Tongue (tissue), 2 donors: ENCODE results near the gene JAK1. TPM values are rescaled to one million over a fixed set of nuclear protein-coding genes. Genes with fewer than 3 reads are reported as not detected.
A peak's percentile ranks its signal among the peaks of the same experiment; 100 is the strongest.
"Not testable (repeated sequence)": the region's sequence is repeated elsewhere in the genome, so short reads cannot be mapped to it uniquely, and the experiment has no call there.

Experiments used
- DNase-seq: peaks from one replicate; pipeline ENCODE4 v3.0.0-alpha.2; 2015
- total RNA-seq: library from RNA; depleted of rRNA; stranded (reverse); fragments of >200 nt; gene quantifications from one replicate; pipeline ENCODE4 v1.2.3, GENCODE V29; 2014

JAK1 gene
- total RNA-seq, 1 donor from 2014 or later, result 85.6 TPM

GRCh38 chr1:64920941-64921589, 45.3 kb downstream of the JAK1 start:
- DNase-seq, result peak; percentile 54

GRCh38 chr1:64919120-64919519, 47.2 kb downstream of the JAK1 start:
- not testable (repeated sequence) for DNase-seq

GRCh38 chr1:64917907-64918306, 48.4 kb downstream of the JAK1 start:
- no peak for DNase-seq

GRCh38 chr1:64917328-64917861, 49.0 kb downstream of the JAK1 start:
- peak; percentile 72 for DNase-seq

DNA sequence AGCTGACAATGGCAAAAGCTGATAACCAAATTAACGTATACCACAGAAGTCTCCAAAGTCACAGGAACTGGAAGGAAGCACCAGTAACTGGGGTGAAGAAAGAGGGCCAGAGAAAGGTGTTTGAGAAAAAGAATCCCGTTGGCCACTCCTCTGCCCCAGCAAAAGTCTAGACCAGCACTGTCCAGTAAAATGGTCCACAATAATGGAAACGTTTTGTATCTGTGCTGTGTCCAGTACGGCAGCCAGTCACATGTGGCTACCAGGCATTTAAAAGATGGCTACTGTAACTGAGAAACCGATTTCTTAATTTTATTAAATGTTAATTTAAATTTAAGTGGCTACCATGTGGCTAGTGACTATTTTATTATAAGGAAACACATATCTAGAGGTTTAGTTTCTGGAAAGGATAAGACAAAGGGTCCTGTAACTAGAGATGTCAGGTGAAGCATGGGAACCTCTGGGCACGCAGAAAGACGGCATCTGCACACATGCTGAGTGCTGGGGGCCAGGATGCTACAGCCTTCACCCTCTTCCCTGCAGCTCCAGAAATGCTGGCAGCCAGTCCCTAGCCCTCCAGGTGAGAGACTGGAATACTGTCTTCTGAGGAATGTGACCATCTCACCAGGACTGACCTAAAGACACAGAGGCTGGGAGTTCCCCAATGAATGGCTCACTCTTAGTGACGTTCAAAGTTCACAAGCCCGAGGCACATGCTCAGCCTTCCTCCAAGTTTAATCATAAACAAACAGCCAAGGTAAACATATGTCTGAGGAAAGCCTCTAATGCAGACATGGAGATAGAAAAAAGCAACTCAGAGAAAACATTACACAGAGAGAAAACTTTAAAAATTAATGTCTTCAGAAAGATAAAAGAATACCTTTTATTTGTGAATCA, 50.7 kb downstream of the JAK1 start:
- DNase-seq, result no peak

GRCh38 chr1:64913361-64914015, 52.9 kb downstream of the JAK1 start:
- no peak for DNase-seq

DNA sequence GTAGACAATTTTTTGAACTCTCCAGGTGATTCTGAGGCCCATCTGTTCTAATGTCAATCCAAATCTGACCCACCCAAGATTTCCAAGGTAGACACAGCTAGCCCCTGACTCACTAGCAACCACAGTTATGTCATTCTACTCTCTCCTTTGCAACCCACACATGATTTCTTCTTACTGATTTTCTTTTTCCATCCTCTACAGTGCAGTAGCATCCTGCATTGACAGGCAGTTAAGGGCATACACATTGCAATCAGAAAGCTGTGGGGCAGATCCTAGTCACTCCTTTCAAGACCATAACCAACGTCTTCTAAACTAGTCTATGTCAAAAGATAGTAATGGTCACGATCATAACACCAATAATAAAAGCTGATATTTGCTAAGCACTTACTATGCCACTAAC, 54.2 kb downstream of the JAK1 start:
- DNase-seq, result no peak

DNA sequence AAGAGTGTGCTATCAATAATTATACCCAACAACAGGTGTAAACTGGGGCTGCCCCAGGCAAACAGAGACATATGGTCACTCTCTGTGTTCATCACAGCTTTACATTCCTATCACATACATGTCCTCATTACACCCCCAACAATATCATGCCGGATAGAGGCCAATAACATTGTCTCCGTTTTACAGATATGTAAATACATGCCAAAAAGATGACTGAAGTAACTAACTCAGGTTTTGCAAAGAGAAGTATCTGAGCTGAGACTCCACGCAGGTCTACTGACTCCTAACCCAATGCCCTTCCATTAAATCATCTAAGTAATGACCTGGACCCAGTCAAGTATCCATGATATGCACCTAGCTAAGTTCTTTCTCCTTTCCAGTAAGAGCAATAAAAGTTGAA, 55.0 kb downstream of the JAK1 start:
- DNase-seq, result no peak

GRCh38 chr1:64909031-64909430, 57.3 kb downstream of the JAK1 start:
- DNase-seq, result peak; percentile 75

DNA sequence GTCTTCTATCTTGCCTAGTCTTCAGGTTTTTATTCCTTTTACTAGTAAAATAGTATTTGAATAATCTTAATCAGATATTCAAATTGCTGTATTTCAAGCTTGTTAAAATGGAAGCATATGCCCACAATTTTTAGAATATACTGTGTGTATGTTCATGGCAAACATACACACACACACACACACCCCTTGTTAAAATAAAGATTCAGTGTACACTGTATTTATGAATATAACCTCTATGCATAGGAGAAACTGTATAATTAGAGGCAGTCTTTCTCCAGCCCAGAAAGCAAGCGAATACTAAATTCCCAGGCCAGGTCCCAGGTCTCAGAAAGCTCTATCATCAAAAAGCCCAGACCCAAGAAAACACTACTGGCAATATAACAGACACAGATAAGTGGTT, 57.8 kb downstream of the JAK1 start:
- no peak for DNase-seq

- no peak for DNase-seq
These were observed 59.9 kb downstream of the JAK1 start for GRCh38 chr1:64906447-64906846.

GRCh38 chr1:64903593-64903992, 62.8 kb downstream of the JAK1 start:
- no peak for DNase-seq

DNA sequence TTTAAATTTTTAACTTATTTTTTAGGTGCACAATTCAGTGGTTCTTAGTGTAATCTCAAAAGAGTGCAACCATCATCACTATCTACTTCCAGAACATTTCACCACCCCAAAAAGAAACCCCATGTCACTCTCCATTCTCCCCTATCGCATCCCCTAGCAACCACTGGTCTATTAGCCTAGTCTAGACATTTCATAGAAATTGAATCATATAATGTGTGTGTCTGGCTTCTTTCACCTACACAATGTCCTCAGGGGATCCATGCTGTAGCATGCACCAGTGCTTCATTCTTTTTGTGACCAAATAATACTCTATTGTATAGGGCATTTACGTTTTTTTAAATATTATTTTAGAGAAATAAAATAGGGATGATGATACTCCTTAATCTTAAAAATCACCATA, 64.7 kb downstream of the JAK1 start:
- no peak for DNase-seq

DNA sequence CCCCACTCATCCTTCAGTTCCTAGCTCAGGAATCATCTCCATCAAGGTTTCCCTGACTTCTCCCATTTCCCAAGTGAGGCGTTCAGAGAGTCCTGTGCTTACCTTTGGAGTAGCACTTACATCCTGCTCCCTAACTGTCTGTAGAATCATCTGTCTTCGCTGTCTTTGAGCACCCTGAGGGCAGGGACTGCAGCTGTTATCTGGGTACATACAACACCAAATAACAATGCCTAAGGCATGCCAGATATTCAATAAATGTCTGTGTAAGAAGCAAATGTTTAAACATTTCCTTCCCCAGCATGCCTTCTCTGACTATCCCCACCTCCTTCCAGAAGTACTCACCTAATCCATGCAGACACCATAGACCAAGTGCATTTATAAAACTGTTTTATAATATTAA, 65.4 kb downstream of the JAK1 start:
- no peak for DNase-seq

DNA sequence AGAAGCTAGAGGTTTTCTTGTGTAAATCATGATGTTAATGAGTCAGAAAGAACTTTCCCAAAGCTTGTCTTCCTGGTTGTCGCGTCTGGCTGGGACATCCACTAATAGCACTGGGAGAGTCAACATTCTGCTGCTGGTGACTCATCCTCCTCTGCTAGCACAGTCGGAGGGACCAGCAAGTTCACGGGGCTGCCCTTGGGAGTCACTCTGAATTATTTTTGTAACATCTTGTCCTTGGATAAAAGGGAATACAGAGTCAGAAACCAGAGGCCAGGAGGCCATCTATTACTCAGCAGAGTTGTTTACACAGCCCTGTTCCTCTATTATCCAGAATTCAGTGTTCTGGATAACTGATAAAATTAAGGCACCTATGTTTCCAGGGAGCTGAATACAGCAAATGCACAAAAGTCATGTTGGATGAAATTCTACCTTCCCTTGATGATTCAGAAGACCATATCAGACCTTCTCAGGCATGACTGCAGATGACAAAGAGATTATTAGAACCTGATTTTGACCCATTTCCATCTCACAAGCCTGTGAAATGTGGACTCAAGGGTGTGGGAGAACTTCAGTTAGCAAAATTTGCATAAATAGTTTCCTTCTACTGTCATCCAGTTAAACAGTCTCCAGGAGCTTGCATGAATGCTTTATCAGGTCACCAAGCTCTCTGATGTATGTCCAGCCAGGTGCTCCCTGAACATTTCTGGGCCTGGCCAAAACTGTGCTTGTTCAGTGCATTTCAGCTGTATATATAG, 68.1 kb downstream of the JAK1 start:
- peak; percentile 56 for DNase-seq

GRCh38 chr1:64896551-64896950, 69.8 kb downstream of the JAK1 start:
- DNase-seq, result no peak

GRCh38 chr1:64895500-64895899, 70.8 kb downstream of the JAK1 start:
- no peak for DNase-seq

- DNase-seq, result no peak
These were observed 71.7 kb downstream of the JAK1 start for GRCh38 chr1:64894438-64895196.

- DNase-seq, result no peak
These were observed 72.4 kb downstream of the JAK1 start for GRCh38 chr1:64893921-64894320.

DNA sequence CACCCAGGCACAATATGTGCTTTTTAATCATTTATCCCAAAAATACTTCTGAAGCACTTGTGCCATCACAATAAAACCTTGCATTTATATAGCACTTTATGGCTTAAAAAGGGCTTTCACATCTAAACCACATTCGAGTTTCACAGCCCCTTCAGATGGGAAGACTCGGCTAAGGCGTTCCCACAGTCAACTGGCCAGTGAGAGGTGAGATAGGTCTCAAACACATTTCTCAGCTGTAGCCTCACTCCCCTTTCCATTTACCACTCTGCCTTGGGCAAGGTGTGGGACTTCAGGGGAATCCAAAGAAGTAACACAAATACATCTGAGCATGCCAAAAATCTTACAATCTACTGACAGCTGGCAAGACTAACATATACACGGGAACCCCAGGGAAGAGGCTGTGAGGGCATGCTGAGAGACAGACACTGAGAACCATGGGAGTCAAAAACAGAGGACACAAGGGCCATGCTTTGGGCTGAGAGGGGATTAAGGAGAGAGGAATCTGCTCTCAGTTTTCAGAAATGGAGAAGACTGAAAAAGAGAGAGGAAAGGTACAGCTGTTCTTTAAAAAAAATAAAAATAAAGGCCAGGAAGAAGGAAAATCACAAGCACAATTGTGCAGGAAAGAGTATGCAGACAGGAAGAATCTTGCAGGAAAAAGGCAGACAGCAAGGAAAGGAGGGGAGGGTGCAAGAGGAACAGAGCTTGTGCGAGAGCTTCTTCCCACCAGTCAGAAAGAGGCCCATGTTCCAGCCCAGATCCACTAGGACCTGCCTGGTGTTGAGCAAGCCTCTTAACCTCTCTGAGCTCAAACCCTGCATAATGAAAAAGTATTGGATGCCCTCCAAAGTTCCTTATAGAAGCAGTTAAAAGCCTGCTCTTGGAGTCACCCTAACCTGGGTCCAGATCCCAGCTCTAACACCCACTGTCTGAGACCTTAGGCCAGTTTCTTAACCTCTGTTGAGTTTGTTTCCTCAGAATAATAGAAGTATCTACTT, 73.5 kb downstream of the JAK1 start:
- no peak for DNase-seq
